Kidney (tissue), 14 donors: Measurements from ENCODE around the gene LRRN2. TPM values are rescaled to one million over a fixed set of nuclear protein-coding genes. Genes with fewer than 3 reads are reported as not detected.
A peak's percentile ranks its signal among the peaks of the same experiment; 100 is the strongest.

Experiments
- DNase-seq, 5 donors: peaks; one replicate each; pipeline ENCODE4 v3.0.0-alpha.2; 2013 to 2020
- FAIRE-seq: peaks from 2 replicates; lab custom pipeline; 2012; peaks lifted over from hg19 to GRCh38; lab: Jason Lieb, UNC
- H3K27ac ChIP-seq, 2 donors: one replicate each; pipeline ENCODE4 v1.7.0; 2013; ENCODE audit warnings: low read depth in 2 of 2, low read length in 2 of 2, inconsistent platforms in 1 of 2
- H3K27me3 ChIP-seq: one replicate; pipeline ENCODE4 v1.7.1; 2013; ENCODE audit warnings: low read length, inconsistent platforms; ENCODE audit not compliant: control insufficient read depth, insufficient read depth
- H3K36me3 ChIP-seq, 3 donors: one replicate each; pipeline versions ENCODE4 v1.7.0 to v1.7.1; 2013; ENCODE audit warnings: low read length in 3 of 3, control low read depth in 1 of 3, inconsistent platforms in 1 of 3; ENCODE audit not compliant: insufficient read depth in 3 of 3, control insufficient read depth in 2 of 3
- H3K4me1 ChIP-seq, 3 donors: one replicate each; pipeline versions ENCODE4 v1.7.0 to v1.7.1; 2013; ENCODE audit warnings: low read length in 3 of 3, inconsistent platforms in 1 of 3, low read depth in 1 of 3; ENCODE audit not compliant: control insufficient read depth in 2 of 3, insufficient read depth in 2 of 3
- H3K4me3 ChIP-seq, 3 donors: one replicate each; pipeline versions ENCODE4 v1.7.0 to v1.8.1; 2013; ENCODE audit warnings: low read length in 3 of 3, control low read depth in 1 of 3, inconsistent platforms in 1 of 3
- H3K9ac ChIP-seq, 3 donors: one replicate each; pipeline versions ENCODE4 v1.7.0 to v1.7.1; 2013; ENCODE audit warnings: low read length in 3 of 3, control low read depth in 1 of 3, inconsistent platforms in 1 of 3
- H3K9me3 ChIP-seq, 3 donors: one replicate each; pipeline versions ENCODE4 v1.7.0 to v1.7.1; 2013; ENCODE audit warnings: low read length in 3 of 3, control low read depth in 1 of 3, inconsistent platforms in 1 of 3; ENCODE audit not compliant: control insufficient read depth in 2 of 3, insufficient read depth in 1 of 3
- CTCF ChIP-seq: IDR thresholded peaks from 3 replicates; pipeline ENCODE4 v1.5.1; 2012; ENCODE audit warnings: mild to moderate bottlenecking, moderate library complexity, borderline replicate concordance; ENCODE audit not compliant: insufficient read depth; ENCODE audit errors: extremely low read depth
- intact Hi-C: fragments of 100-400 bp; cut with DNase I; formaldehyde crosslinking; loops from one replicate; pipeline ENCODE4 v1.11.1; 2022
- polyA plus RNA-seq: library from polyadenylated mRNA; stranded (reverse); fragments of 350-450 nt; fragmentation: Illumina TruSeq; extraction: RNeasy Lipid Tissue Mini Kit (QIAGEN cat#74804); gene quantifications from one replicate; pipeline ENCODE4 v1.2.3, GENCODE V29; 2014; ENCODE audit warnings: low read depth, low replicate concordance; ENCODE audit not compliant: insufficient read depth
- total RNA-seq: library from RNA; stranded (reverse); fragmentation: NEBNext Ultra II Directional; extraction: Animal tissue kit (Norgen Biotek cat#: 25700); gene quantifications from one replicate; pipeline ENCODE4 v1.2.1, GENCODE V29; 2021
- donor health status: control.
- donor health status: control.
- donor health status: control.
- donor health status: control.
- donor health status: control.
- donor health status: DM: yes; HTN: yes; CAD: no.
- donor health status: Normal renal cell carcinoma (clear cell type).

The LRRN2 gene
- total and polyA plus RNA-seq, 2 donors from 2014 or later: 14.4 to 16.0 TPM

DNA sequence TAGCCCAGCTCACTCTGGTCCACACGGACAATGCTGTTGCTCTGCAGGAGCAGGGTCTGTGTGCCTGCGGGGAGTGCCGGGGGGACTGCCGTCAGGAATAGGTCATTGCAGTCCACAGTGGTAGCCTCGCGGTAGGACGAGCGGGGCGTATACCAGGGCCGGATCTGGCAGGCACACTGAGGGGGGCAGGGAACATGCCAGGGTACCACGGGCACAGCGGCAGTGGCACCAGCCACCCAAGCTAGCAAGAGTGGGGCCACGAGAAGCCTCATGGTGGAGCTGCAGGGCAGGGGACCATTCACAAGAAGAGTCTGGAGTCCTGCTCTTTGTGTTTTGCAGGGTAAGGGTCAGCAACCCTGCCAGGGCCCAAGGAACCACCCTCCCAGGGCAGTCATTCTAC is 65.8 kb downstream of the LRRN2 start:
- intact Hi-C loops: no loop called here
- DNase-seq (no peak), FAIRE-seq (no peak)
- no peak overlapping the region for H3K9ac ChIP-seq
- H3K36me3 ChIP-seq: no peaks in the 10 kb centered on the region
- no peaks in the 10 kb centered on the region for H3K27me3 ChIP-seq
- H3K4me1 ChIP-seq: peaks cover 0 to 12% (median 10%) of the 10 kb centered on the region in 3 donors
- H3K9me3 ChIP-seq: no peaks in the 10 kb centered on the region
- no peak overlapping the region for H3K4me3 ChIP-seq
- H3K27ac ChIP-seq: no peak overlapping the region
- peak; percentile 26 for TF ChIP-seq CTCF

DNA sequence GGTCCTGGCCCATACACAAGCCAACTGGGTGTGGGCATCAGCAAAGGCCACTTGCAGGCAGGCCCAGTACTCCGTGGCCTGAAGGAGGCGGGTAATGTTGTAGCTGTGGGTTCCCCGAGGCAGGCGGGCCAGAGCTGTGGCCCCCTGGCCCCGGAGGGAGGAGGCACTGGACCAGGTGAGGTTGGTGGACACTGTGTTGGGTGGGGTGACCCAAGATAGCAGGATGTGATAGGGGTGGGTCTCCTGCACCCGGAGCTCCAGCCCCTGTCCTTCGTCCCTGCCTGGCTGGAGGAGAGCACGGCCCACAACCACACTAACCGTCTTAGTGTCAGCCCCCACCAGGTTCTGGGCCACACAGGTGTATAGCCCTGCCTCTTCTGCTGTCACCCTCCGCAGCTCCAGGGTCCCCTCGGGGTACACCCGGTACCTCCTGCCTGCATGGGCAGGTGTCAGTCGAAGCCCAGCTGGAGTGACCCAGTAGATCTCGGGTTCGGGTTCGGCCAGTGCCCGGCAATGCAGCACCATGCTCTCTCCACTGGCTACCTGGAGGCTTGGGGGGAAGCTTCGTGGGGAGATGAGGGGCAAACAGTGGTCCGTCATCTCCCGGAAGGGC is 67.3 kb downstream of the LRRN2 start:
- H3K9ac ChIP-seq: no peak overlapping the region
- H3K27ac ChIP-seq: no peak overlapping the region
- H3K27me3 ChIP-seq: no peaks in the 10 kb centered on the region
- DNase-seq (no peak), FAIRE-seq (no peak)
- no peak overlapping the region for H3K4me3 ChIP-seq
- no peak for TF ChIP-seq CTCF
- no peaks in the 10 kb centered on the region for H3K9me3 ChIP-seq
- peaks cover 0 to 5% (median 3%) of the 10 kb centered on the region in 3 donors for H3K4me1 ChIP-seq
- intact Hi-C loops: no loop called here
- no peaks in the 10 kb centered on the region for H3K36me3 ChIP-seq

- no peak for TF ChIP-seq CTCF
- no peak overlapping the region for H3K27ac ChIP-seq
- H3K9me3 ChIP-seq: no peaks in the 10 kb centered on the region
- H3K9ac ChIP-seq: no peak overlapping the region
- H3K4me3 ChIP-seq: no peak overlapping the region
- intact Hi-C loops: no loop called here
- no peaks in the 10 kb centered on the region for H3K36me3 ChIP-seq
- FAIRE-seq (no peak), DNase-seq (peak in 1 of 5 donors; percentile 60)
- no peaks in the 10 kb centered on the region for H3K4me1 ChIP-seq
- no peaks in the 10 kb centered on the region for H3K27me3 ChIP-seq
These were observed 68.0 kb downstream of the LRRN2 start for GRCh38 chr1:204617256-204618147.
